OCI-LY3 (cell line): ENCODE results near the gene CPEB1.

Experiments used
- CTCF ChIP-seq: fragments of 200-600, 300-600 bp; sonication (generic); IDR thresholded peaks from 2 replicates; pipeline ENCODE4 v1.5.1; 2014; ENCODE audit warnings: antibody characterized with exemption, low read length, low read depth
- EZH2phosphoT487 ChIP-seq: fragments of 200-600 bp; shearing (Covaris generic); IDR thresholded peaks from 2 replicates; pipeline ENCODE4 v1.6.1; 2018; ENCODE audit warnings: antibody characterized with exemption, mixed run types, low read depth

- no peak for TF ChIP-seq CTCF
- TF ChIP-seq EZH2phosphoT487: no peak
These were observed 92.8 kb downstream of the CPEB1 start for GRCh38 chr15:82554351-82554750.
